HepG2 (cell line): Measurements from ENCODE around the gene PRPF18. TPM values are rescaled to one million over a fixed set of nuclear protein-coding genes. Genes with fewer than 3 reads are reported as not detected.
A peak's percentile ranks its signal among the peaks of the same experiment; 100 is the strongest.

Source experiments
- EED ChIP-seq: sonication (generic); formaldehyde crosslinking; IDR thresholded peaks from 2 replicates; pipeline ENCODE4 v1.5.0; 2020; ENCODE audit warnings: mild to moderate bottlenecking, missing genetic modification reagents
- HNRNPK ChIP-seq: fragments of 200-400 bp; formaldehyde crosslinking; IDR thresholded peaks from 2 replicates; pipeline ENCODE4 v1.6.1; 2018; ENCODE audit warnings: low read length, low read depth, moderate library complexity, mild to moderate bottlenecking; ENCODE audit not compliant: poor library complexity, severe bottlenecking
- MED8 ChIP-seq: sonication (generic); formaldehyde crosslinking; IDR thresholded peaks from 2 replicates; pipeline ENCODE4 v1.8.1; 2023; ENCODE audit warnings: mild to moderate bottlenecking, missing genetic modification reagents; ENCODE audit not compliant: insufficient replicate concordance
- MXI1 ChIP-seq: IDR thresholded peaks from 3 replicates; pipeline ENCODE4 v1.6.1; 2012; ENCODE audit warnings: low read depth, low read length, inconsistent platforms, borderline replicate concordance
- SIN3A ChIP-seq: IDR thresholded peaks from 2 replicates; pipeline ENCODE4 v1.6.1; 2011; ENCODE audit warnings: low read depth, mild to moderate bottlenecking, control low read depth, low read length, borderline replicate concordance
- ZMYM3 ChIP-seq: sonication (generic); formaldehyde crosslinking; IDR thresholded peaks from 2 replicates; pipeline ENCODE4 v1.5.1; 2020; ENCODE audit warnings: mild to moderate bottlenecking, missing genetic modification reagents
- ZNF264 ChIP-seq: sonication (generic); formaldehyde crosslinking; IDR thresholded peaks from 2 replicates; pipeline ENCODE4 v1.4.0; 2020; ENCODE audit warnings: missing genetic modification reagents
- ZNF550 ChIP-seq: sonication (generic); formaldehyde crosslinking; IDR thresholded peaks from 2 replicates; pipeline ENCODE4 v1.4.0; 2020; ENCODE audit warnings: mild to moderate bottlenecking, missing genetic modification reagents, borderline replicate concordance
- ZNF768 ChIP-seq: sonication (generic); formaldehyde crosslinking; IDR thresholded peaks from 2 replicates; pipeline ENCODE4 v1.4.0; 2020; ENCODE audit warnings: missing genetic modification reagents
- polyA plus RNA-seq, 8 experiments: library from polyadenylated mRNA; depleted of rRNA in 3 of 8; stranded (reverse) in 7 of 8; unstranded in 1 of 8; fragments of >200 nt; fragmentation: Illumina TruSeq in 4 of 8; extraction: Trizol in 4 of 8; gene quantifications; 2 replicates each; pipeline versions ENCODE4 v1.2.1 to v1.2.3, GENCODE V29; 2011 to 2016; ENCODE audit warnings: low read depth in 4 of 8, missing spikeins in 1 of 8, mixed read lengths in 1 of 8; ENCODE audit not compliant: insufficient read depth in 1 of 8
- total RNA-seq, 5 experiments: library from RNA; depleted of rRNA; stranded (reverse); fragments of >200 nt; fragmentation: Illumina TruSeq; extraction: Trizol; gene quantifications; 2 replicates each; pipeline ENCODE4 v1.2.3, GENCODE V29; 2016; ENCODE audit warnings: low read depth in 1 of 5
- TF ChIP-seq, protein P1 (sequence below): sonication (generic); formaldehyde crosslinking; IDR thresholded peaks from 2 replicates; pipeline ENCODE4 v1.9.0; 2021; ENCODE audit warnings: missing genetic modification reagents, borderline replicate concordance
- TF ChIP-seq, protein P2 (sequence below): IDR thresholded peaks from 2 replicates; pipeline ENCODE4 v1.6.1; 2016; ENCODE audit warnings: low read depth
- TF ChIP-seq, protein P3 (sequence below): sonication (generic); formaldehyde crosslinking; IDR thresholded peaks from 2 replicates; pipeline ENCODE4 v1.4.0; 2020; ENCODE audit warnings: missing genetic modification reagents
- TF ChIP-seq, protein P4 (sequence below): sonication (generic); formaldehyde crosslinking; IDR thresholded peaks from 2 replicates; pipeline ENCODE4 v1.4.0; 2020; ENCODE audit warnings: low read depth, missing genetic modification reagents
- TF ChIP-seq, protein P5 (sequence below): sonication (generic); formaldehyde crosslinking; IDR thresholded peaks from 2 replicates; pipeline ENCODE4 v1.5.0; 2020; ENCODE audit warnings: mild to moderate bottlenecking, missing genetic modification reagents, borderline replicate concordance
- TF ChIP-seq, protein P6 (sequence below): sonication (generic); formaldehyde crosslinking; IDR thresholded peaks from 2 replicates; pipeline ENCODE4 v1.4.0; 2020; ENCODE audit warnings: mild to moderate bottlenecking, low read depth, missing genetic modification reagents

Gene PRPF18
- total and polyA plus RNA-seq, 2 of the 13 experiments (the other 11 are each of a cell fraction or from before 2014, with no cell fraction given) = 6.1 to 17.2 TPM

DNA sequence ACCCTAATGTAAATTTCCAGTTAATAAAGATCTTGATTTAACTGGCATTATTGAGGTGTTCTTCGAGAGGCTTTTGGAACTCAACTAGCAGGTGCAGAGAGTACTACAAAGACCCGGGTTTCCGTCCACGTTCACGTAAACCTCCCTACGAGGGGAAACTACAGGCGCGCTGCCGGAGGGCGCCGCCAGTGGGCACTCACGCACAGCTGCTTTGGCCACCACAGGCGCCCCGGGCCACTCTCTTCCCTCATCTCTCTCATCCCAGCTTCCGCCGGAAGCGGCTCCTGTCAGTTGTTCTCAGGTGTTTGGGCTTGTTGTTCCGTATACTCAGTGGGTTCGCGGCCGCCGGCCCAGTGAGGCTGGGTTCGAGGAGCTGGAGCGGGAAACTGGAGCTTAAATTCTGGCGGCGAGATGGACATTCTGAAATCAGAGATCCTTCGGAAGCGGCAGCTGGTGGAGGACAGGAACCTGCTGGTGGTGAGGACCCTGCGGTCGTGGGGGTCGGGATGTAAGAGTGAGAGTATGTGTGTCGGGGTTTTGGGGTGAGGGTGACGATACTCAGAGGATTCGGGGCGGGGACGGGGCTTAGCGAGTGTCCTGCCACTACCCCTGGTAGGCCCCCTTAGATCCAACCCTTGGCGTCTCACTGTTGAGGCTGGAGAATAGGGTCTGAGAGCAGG, at the start of gene PRPF18 (continued):
- TF ChIP-seq, protein P1, sequence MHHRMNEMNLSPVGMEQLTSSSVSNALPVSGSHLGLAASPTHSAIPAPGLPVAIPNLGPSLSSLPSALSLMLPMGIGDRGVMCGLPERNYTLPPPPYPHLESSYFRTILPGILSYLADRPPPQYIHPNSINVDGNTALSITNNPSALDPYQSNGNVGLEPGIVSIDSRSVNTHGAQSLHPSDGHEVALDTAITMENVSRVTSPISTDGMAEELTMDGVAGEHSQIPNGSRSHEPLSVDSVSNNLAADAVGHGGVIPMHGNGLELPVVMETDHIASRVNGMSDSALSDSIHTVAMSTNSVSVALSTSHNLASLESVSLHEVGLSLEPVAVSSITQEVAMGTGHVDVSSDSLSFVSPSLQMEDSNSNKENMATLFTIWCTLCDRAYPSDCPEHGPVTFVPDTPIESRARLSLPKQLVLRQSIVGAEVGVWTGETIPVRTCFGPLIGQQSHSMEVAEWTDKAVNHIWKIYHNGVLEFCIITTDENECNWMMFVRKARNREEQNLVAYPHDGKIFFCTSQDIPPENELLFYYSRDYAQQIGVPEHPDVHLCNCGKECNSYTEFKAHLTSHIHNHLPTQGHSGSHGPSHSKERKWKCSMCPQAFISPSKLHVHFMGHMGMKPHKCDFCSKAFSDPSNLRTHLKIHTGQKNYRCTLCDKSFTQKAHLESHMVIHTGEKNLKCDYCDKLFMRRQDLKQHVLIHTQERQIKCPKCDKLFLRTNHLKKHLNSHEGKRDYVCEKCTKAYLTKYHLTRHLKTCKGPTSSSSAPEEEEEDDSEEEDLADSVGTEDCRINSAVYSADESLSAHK = no peak
- TF ChIP-seq MED8 (CRISPR knock-in tag) (no peak), HNRNPK (no peak), ZNF550 (no peak), MXI1 (peak; percentile 80; the same call in 1 of the 3 replicates), EED (CRISPR knock-in tag) (no peak), ZNF768 (CRISPR knock-in tag) (peak; percentile 71), ZMYM3 (CRISPR knock-in tag) (peak; percentile 32; the same call in 1 of the 2 replicates), SIN3A (peak; percentile 88), ZNF264 (CRISPR knock-in tag) (no peak)
- TF ChIP-seq, protein P2, sequence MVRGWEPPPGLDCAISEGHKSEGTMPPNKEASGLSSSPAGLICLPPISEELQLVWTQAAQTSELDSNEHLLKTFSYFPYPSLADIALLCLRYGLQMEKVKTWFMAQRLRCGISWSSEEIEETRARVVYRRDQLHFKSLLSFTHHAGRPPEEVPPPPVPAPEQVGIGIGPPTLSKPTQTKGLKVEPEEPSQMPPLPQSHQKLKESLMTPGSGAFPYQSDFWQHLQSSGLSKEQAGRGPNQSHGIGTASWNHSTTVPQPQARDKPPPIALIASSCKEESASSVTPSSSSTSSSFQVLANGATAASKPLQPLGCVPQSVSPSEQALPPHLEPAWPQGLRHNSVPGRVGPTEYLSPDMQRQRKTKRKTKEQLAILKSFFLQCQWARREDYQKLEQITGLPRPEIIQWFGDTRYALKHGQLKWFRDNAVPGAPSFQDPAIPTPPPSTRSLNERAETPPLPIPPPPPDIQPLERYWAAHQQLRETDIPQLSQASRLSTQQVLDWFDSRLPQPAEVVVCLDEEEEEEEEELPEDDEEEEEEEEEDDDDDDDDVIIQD (CRISPR knock-in tag) = peak; percentile 81
- TF ChIP-seq, protein P3, sequence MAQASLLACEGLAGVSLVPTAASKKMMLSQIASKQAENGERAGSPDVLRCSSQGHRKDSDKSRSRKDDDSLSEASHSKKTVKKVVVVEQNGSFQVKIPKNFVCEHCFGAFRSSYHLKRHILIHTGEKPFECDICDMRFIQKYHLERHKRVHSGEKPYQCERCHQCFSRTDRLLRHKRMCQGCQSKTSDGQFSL (CRISPR knock-in tag) = no peak
- TF ChIP-seq, protein P4, sequence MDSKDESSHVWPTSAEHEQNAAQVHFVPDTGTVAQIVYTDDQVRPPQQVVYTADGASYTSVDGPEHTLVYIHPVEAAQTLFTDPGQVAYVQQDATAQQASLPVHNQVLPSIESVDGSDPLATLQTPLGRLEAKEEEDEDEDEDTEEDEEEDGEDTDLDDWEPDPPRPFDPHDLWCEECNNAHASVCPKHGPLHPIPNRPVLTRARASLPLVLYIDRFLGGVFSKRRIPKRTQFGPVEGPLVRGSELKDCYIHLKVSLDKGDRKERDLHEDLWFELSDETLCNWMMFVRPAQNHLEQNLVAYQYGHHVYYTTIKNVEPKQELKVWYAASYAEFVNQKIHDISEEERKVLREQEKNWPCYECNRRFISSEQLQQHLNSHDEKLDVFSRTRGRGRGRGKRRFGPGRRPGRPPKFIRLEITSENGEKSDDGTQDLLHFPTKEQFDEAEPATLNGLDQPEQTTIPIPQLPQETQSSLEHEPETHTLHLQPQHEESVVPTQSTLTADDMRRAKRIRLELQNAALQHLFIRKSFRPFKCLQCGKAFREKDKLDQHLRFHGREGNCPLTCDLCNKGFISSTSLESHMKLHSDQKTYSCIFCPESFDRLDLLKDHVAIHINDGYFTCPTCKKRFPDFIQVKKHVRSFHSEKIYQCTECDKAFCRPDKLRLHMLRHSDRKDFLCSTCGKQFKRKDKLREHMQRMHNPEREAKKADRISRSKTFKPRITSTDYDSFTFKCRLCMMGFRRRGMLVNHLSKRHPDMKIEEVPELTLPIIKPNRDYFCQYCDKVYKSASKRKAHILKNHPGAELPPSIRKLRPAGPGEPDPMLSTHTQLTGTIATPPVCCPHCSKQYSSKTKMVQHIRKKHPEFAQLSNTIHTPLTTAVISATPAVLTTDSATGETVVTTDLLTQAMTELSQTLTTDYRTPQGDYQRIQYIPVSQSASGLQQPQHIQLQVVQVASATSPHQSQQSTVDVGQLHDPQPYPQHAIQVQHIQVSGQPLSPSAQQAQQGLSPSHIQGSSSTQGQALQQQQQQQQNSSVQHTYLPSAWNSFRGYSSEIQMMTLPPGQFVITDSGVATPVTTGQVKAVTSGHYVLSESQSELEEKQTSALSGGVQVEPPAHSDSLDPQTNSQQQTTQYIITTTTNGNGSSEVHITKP (CRISPR knock-in tag) = peak; percentile 24; the same call in 1 of the 2 replicates
- TF ChIP-seq, protein P5, sequence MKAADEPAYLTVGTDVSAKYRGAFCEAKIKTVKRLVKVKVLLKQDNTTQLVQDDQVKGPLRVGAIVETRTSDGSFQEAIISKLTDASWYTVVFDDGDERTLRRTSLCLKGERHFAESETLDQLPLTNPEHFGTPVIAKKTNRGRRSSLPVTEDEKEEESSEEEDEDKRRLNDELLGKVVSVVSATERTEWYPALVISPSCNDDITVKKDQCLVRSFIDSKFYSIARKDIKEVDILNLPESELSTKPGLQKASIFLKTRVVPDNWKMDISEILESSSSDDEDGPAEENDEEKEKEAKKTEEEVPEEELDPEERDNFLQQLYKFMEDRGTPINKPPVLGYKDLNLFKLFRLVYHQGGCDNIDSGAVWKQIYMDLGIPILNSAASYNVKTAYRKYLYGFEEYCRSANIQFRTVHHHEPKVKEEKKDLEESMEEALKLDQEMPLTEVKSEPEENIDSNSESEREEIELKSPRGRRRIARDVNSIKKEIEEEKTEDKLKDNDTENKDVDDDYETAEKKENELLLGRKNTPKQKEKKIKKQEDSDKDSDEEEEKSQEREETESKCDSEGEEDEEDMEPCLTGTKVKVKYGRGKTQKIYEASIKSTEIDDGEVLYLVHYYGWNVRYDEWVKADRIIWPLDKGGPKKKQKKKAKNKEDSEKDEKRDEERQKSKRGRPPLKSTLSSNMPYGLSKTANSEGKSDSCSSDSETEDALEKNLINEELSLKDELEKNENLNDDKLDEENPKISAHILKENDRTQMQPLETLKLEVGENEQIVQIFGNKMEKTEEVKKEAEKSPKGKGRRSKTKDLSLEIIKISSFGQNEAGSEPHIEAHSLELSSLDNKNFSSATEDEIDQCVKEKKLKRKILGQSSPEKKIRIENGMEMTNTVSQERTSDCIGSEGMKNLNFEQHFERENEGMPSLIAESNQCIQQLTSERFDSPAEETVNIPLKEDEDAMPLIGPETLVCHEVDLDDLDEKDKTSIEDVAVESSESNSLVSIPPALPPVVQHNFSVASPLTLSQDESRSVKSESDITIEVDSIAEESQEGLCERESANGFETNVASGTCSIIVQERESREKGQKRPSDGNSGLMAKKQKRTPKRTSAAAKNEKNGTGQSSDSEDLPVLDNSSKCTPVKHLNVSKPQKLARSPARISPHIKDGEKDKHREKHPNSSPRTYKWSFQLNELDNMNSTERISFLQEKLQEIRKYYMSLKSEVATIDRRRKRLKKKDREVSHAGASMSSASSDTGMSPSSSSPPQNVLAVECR (CRISPR knock-in tag) = peak; percentile 87; the same call in 1 of the 2 replicates
- TF ChIP-seq, protein P6, sequence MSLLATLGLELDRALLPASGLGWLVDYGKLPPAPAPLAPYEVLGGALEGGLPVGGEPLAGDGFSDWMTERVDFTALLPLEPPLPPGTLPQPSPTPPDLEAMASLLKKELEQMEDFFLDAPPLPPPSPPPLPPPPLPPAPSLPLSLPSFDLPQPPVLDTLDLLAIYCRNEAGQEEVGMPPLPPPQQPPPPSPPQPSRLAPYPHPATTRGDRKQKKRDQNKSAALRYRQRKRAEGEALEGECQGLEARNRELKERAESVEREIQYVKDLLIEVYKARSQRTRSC = no peak
